Esophagus squamous epithelium (tissue), 4 donors: Measurements from ENCODE around the gene CAPN12.

Source experiments
- CTCF ChIP-seq, 6 experiments: fragments of 450-650 bp in 4 of 6; fragments of 200-600 bp in 2 of 6; sonication (generic) in 2 of 6; IDR thresholded peaks; one replicate each; pipeline ENCODE4 v1.5.1; 2016 to 2019; ENCODE audit warnings: antibody characterized with exemption in 6 of 6, mild to moderate bottlenecking in 4 of 6, moderate library complexity in 4 of 6
- POLR2A ChIP-seq, 4 donors: fragments of 450-650 bp; IDR thresholded peaks; one replicate each; pipeline ENCODE4 v1.6.1; 2017; ENCODE audit warnings: antibody characterized with exemption in 4 of 4, mild to moderate bottlenecking in 4 of 4, moderate library complexity in 3 of 4

- TF ChIP-seq CTCF (IDR thresholded peaks at IDR 0.05) (no peak), POLR2A (IDR thresholded peaks at IDR 0.05) (no peak)
These were observed 37.3 kb downstream of the CAPN12 start for GRCh38 chr19:38706792-38707511.
